DMS 273 (cell line): ENCODE measurements around the gene SCAMP5.

Experiments
- DNase-seq: peaks from one replicate; lab custom pipeline; 2025; ENCODE audit not compliant: unreplicated experiment; lab: John Stamatoyannopoulos, UW

SCAMP5 gene

GRCh38 chr15:75044258-75044878 lies 49.0 kb downstream of the SCAMP5 start:
- no peak for DNase-seq

DNA sequence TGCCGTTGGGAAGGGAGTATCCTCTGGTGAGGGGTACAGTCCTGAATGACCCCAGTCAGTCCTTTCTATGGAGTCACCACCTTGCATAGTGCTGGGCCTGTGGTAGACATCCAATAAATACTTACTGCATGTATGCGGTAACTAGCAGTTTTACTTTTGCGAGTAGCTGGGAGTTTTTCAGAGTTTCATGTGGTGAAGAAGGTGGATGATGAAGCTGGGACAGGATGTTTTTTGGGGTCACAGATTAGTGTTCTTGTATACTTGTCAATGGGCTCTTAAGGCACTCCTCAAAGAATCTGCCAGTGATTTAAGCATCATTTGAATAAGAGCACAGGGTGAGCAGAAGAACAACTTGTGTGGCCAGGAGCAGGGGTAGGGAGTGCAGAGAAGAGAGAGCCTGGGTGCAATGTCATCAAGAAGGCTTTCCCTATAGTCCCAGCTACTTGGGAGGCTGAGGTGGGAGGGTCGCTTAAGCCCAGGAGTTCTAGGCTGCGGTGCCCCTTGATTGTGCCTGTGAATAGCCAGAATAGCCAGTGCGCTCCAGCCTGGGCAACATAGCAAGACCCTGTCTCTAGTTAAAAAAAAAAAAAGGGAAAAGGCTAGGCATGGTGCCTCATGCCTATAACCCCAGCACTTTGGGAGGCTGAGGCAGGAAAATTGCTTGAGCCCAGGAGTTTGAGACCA lies 50.1 kb downstream of the SCAMP5 start:
- no peak for DNase-seq

DNA sequence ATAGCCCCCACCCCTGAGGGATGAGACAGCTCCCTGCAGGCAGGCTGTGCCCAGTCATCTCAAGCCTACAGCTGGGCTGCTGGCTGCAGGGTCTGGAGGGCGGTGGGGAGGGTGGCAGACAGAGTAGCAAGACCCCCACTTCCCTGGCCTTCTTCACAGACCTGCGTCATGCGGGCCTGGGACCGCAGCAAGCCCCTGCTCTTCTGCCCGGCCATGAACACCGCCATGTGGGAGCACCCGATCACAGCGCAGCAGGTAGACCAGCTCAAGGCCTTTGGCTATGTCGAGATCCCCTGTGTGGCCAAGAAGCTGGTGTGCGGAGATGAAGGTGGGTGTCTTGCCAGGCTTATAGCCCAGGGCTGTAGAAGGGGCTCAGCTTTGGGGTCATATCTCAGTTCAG lies 53.0 kb downstream of the SCAMP5 start:
- DNase-seq, result no peak

DNA sequence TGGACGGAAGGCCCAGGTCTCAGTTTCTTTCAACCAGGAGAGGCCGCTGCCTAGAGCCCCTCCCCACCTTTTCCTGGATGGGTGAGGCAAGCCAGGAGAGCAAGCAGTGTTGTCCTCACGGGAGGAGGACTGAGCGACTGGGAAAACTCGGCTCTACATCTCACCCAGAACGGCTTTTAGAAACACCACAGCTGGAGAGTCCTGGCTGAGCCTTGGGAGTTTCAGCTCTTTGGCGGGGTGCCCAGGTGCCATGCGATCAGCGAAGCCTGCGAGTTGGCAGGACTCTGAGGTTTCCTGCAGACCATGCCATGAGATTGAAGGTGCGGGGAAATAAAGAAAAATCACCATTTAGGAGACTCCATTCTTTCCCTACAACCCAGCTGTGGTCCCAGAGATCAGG lies 54.0 kb downstream of the SCAMP5 start:
- DNase-seq, result peak; percentile 93

GRCh38 chr15:75050283-75050682 lies 54.9 kb downstream of the SCAMP5 start:
- no peak for DNase-seq

DNA sequence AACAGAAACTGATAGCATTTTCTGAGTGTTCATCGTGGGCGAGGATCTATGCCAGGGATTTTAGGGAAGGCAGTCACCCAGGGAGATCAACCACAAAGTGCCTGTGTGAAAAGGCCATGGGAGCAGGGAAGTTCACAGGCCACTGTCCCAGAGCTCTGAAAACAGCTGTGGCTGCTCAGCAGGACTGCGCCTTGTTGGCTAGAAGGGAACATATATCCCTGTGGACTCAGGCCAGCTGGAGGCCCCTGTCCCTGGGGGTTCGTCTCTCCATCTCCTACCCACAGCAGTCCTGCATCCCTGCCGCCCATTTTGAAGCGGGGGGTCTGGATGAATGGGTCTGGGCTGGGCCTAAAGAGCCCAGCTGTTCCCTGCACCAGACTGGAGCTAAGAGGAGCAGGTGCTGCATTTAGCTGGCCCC lies 55.8 kb downstream of the SCAMP5 start:
- peak; percentile 81 for DNase-seq

- no peak for DNase-seq
These were observed 56.3 kb downstream of the SCAMP5 start for GRCh38 chr15:75051711-75052110.

GRCh38 chr15:75052972-75053747 lies 57.8 kb downstream of the SCAMP5 start:
- no peak for DNase-seq

DNA sequence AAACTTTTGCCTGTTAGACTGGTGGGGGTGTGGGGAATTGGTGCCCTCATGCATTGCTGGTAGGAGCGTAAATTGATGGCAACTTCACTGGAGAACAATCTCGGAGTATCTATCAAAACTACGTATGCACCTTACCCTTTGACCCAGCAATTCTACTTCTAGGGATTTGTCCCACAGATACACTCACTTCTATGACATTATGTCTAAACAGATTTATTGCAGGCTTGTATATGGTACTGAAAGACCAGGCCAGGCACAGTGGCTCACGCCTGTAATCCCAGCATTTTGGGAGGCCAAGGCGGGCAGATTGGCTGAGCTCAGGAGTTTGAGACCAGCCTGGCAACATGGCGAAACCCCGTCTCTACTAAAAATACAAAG lies 58.4 kb downstream of the SCAMP5 start:
- no peak for DNase-seq

DNA sequence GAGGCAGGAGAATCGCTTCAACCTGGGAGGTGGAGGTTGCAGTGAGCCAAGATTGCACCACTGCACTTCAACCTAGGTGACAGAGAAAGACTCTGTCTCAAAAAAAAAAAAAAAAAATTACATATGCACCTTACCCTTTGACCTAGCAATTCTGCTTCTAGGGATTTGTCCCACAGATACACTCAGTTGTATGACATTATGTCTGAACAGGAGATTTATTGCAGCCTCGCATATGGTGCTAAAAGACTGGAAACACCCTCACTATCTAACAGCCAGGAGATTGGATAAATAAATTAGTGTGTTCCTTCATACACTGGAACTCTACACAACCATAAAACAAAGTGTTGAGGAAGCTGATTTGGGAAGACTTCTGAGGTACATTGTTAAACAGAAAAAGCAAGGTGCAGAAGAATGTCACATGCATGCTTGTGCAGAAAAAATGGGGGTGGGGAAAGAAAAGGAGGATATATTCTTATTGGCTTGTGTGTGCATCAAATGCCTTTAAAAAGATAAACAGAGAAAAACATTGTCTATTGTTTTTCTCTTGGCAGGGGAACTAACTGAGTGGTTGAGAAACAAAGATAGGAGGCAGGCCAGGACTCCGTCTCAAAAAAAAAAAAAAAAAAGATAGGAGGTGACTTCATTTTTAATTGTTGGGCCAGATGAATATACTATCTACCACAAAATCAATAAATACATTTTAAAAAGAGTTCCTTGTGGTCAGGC lies 59.0 kb downstream of the SCAMP5 start:
- no peak for DNase-seq

GRCh38 chr15:75056036-75056435 lies 60.7 kb downstream of the SCAMP5 start:
- DNase-seq, result no peak

DNA sequence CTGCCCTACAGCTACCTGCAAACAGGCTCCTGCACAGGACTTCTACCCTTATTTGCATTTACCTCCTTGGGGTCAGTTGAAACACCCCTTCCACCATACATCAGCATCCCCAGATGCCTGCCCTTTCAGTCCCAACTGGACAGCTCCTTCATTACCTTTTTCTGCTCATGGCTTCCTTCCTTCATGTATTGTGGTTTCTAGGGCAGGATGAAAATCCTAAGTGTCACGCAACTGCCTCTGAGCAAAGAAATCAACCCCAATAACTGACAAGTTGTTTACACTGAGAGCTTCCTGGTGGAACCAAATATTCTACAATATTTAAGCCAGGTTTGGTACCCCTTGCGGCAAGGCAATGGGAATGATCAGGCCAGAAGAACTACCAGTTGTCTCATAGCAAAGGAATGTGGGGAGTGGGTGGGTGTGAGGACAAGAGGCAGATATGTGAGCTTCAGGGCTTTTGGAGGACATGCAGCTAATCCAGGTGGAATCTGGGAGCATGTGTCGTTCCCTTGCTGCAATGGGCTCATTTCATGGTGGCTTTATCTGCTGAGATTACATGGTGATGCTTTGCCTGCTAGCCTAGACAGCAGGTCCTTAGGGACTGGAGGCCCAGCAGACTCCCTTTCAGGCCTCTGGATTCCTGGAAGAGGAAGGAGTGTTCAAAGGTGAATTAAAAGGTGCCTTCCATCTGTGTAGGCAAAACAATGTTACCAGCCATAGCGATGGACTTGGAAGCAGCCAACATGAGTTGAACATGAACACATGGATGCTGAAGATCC lies 63.0 kb downstream of the SCAMP5 start:
- no peak for DNase-seq

GRCh38 chr15:75059607-75060006 lies 64.2 kb downstream of the SCAMP5 start:
- no peak for DNase-seq

GRCh38 chr15:75061272-75061671 lies 65.9 kb downstream of the SCAMP5 start:
- no peak for DNase-seq

DNA sequence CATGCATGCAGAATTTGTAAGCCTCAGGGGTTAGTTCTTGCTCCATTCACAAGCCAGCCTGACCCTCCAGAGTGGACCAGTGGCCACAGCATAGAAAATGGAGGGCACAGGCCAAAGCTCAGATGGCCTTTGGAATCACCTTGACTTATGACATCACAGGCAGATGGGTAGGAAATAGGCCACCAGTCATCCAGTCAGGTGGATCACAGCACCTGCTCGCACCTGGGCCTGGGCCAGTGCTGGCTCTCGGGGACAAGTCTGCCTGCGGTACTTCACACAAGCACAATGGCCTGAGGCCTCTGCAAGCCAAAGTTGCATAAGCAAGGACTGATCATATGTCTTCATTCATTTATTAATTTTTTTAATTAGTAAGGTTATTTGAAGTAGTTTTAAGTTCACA lies 67.3 kb downstream of the SCAMP5 start:
- DNase-seq, result no peak

GRCh38 chr15:75063338-75063737 lies 68.0 kb downstream of the SCAMP5 start:
- DNase-seq, result no peak

DNA sequence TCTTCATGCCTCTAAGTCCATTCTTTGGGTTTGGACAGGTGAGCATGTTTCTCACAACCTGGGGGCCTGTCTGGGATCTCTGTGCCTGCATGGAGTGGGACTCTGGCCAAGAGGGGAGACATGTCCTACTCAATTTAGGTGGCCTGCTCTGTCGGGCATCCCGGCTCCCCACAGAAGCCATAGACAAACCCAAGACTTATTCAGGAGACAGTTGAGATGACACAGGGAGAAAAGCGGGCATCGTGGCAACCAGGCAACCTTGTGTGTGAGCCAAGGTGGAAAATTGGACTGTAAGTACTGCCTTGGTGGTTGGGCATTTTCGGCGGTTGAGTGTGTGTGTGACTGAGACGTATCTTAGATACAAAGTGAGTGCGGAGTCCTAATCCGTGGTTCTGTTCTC lies 68.5 kb downstream of the SCAMP5 start:
- no peak for DNase-seq

DNA sequence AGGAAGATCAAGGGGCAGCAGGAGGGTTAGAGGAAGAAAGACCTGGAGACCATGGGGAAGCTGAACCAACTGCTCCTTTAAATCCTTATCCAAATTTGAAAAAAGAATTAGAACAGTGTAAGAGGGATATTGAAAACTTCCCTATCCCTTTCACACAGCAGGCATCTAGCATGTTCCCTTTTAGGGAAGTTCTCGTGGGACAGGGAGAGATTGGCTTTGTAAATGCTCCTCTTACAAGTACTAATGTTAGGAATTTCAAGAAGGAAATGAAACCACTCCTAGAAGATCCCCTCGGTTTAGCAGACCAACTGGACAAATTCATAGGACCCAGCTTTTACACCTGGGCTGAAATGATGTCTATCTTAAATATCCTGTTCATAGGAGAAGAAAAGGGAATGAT lies 69.5 kb downstream of the SCAMP5 start:
- DNase-seq, result no peak

DNA sequence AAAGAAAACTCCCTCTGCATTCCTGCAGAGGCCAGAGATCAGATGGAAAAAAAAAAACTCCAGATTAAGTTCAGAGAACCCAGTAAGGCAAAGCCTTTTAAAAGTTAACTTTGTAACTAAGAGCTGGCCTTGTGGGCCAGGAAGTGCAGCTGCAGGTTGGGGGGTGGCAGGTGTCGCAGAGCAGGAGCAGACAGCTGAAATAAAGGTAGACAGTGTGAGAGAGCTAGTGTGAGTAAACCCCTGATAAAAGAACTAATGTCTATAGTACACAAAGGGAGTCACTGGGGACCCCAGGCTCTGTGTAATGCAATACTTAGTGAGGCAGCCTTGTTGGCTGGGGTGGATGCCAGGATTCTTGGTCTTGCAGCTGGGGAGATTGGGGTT lies 70.1 kb downstream of the SCAMP5 start:
- peak; percentile 56 for DNase-seq

GRCh38 chr15:75065851-75066509 lies 70.6 kb downstream of the SCAMP5 start:
- no peak for DNase-seq
